GM23338 (cell line): ENCODE measurements around the gene STX5. TPM values are rescaled to one million over a fixed set of nuclear protein-coding genes. Genes with fewer than 3 reads are reported as not detected.

Experiments used
- ATAC-seq: fragments of 200-7000 bp; cut with Tn5 transposase; 3 replicates; pipeline ENCODE4 v1.9.1; 2020
- DNase-seq: peaks from one replicate; pipeline ENCODE4 v3.0.0-alpha.2; 2015; ENCODE audit warnings: low spot score
- H2AFZ ChIP-seq: fragments of 200-600 bp; sonication (generic); 2 replicates; pipeline ENCODE4 v1.8.0; 2016; ENCODE audit warnings: antibody characterized with exemption, mild to moderate bottlenecking, moderate library complexity
- H3F3A ChIP-seq: fragments of 200-600 bp; sonication (generic); replicated peaks from 2 replicates; pipeline ENCODE4 v1.8.0; 2017; ENCODE audit warnings: antibody characterized with exemption, mixed run types, low read depth
- H3K27ac ChIP-seq: fragments of 200-600 bp; sonication (generic); 2 replicates; pipeline ENCODE4 v1.6.1; 2016; ENCODE audit warnings: low read depth
- H3K27me3 ChIP-seq: fragments of 200-600 bp; sonication (generic); 2 replicates; pipeline ENCODE4 v1.8.0; 2016; ENCODE audit warnings: mild to moderate bottlenecking, mixed run types, moderate library complexity; ENCODE audit not compliant: insufficient read depth
- H3K36me3 ChIP-seq: fragments of 200-600 bp; sonication (generic); 2 replicates; pipeline ENCODE4 v1.8.0; 2016; ENCODE audit warnings: mild to moderate bottlenecking; ENCODE audit not compliant: insufficient read depth
- H3K4me1 ChIP-seq: fragments of 200-600 bp; sonication (generic); 2 replicates; pipeline ENCODE4 v1.8.0; 2016; ENCODE audit warnings: mild to moderate bottlenecking, moderate library complexity; ENCODE audit not compliant: insufficient read depth
- H3K4me2 ChIP-seq: fragments of 200-600 bp; sonication (generic); 2 replicates; pipeline ENCODE4 v1.7.1; 2017; ENCODE audit warnings: mixed run types
- H3K4me3 ChIP-seq: fragments of 200-600 bp; sonication (generic); 2 replicates; pipeline ENCODE4 v1.6.1; 2016; ENCODE audit warnings: mixed run types
- H3K79me2 ChIP-seq: fragments of 200-600 bp; sonication (generic); replicated peaks from 2 replicates; pipeline ENCODE4 v1.8.0; 2017; ENCODE audit warnings: mild to moderate bottlenecking; ENCODE audit not compliant: insufficient read depth
- H3K9me2 ChIP-seq: fragments of 200-600 bp; sonication (generic); 2 replicates; pipeline ENCODE4 v1.8.0; 2017; ENCODE audit not compliant: insufficient read depth
- H4K20me1 ChIP-seq: fragments of 200-600 bp; sonication (generic); replicated peaks from 2 replicates; pipeline ENCODE4 v1.8.0; 2017; ENCODE audit warnings: mild to moderate bottlenecking; ENCODE audit not compliant: insufficient read depth
- H3K27ac Mint-ChIP-seq: 2 replicates; pipeline ENCODE4 v1.8.0; 2020; ENCODE audit warnings: inconsistent platforms, mild to moderate bottlenecking, moderate library complexity, mixed read lengths
- H3K27me3 Mint-ChIP-seq: 3 replicates; pipeline ENCODE4 v1.8.0; 2022; ENCODE audit warnings: low read depth, mild to moderate bottlenecking, moderate library complexity, mixed read lengths, inconsistent platforms; ENCODE audit not compliant: insufficient read depth, poor library complexity
- H3K36me3 Mint-ChIP-seq: 3 replicates; pipeline ENCODE4 v1.8.0; 2021; ENCODE audit warnings: low read depth, mild to moderate bottlenecking, inconsistent platforms, moderate library complexity, mixed read lengths
- H3K4me1 Mint-ChIP-seq: 3 replicates; pipeline ENCODE4 v1.8.0; 2020; ENCODE audit warnings: mild to moderate bottlenecking, inconsistent platforms, mixed read lengths
- H3K4me3 Mint-ChIP-seq: 3 replicates; pipeline ENCODE4 v1.8.0; 2021; ENCODE audit warnings: moderate library complexity, mild to moderate bottlenecking, inconsistent platforms, mixed read lengths
- H3K9me3 Mint-ChIP-seq: 3 replicates; pipeline ENCODE4 v1.8.0; 2020; ENCODE audit warnings: moderate library complexity, mild to moderate bottlenecking, inconsistent platforms, mixed read lengths
- CREB1 ChIP-seq: fragments of 250-450 bp; sonication (Bioruptor Pico); IDR thresholded peaks from 2 replicates; pipeline ENCODE4 v1.5.0; 2020; ENCODE audit warnings: low read depth, mild to moderate bottlenecking, moderate library complexity
- EZH2 ChIP-seq: fragments of 200-600 bp; sonication (generic); IDR thresholded peaks from one replicate; pipeline ENCODE4 v1.8.0; 2017; ENCODE audit warnings: antibody characterized with exemption, mild to moderate bottlenecking, low read depth; ENCODE audit not compliant: unreplicated experiment
- EZH2phosphoT487 ChIP-seq: fragments of 200-600 bp; sonication (generic); IDR thresholded peaks from one replicate; pipeline ENCODE4 v1.8.1; 2018; ENCODE audit warnings: antibody characterized with exemption; ENCODE audit not compliant: unreplicated experiment
- JUNB ChIP-seq: IDR thresholded peaks from one replicate; pipeline ENCODE4 v1.6.1; 2016; ENCODE audit warnings: antibody characterized with exemption; ENCODE audit not compliant: unreplicated experiment
- NANOG ChIP-seq: IDR thresholded peaks from 2 replicates; pipeline ENCODE4 v1.6.1; 2016; ENCODE audit warnings: antibody characterized with exemption, borderline replicate concordance
- POLR2AphosphoS5 ChIP-seq: IDR thresholded peaks from 2 replicates; pipeline ENCODE4 v1.6.1; 2016; ENCODE audit warnings: antibody characterized with exemption, low read depth
- STAT1 ChIP-seq: IDR thresholded peaks from one replicate; pipeline ENCODE4 v1.6.1; 2016; ENCODE audit warnings: antibody characterized with exemption; ENCODE audit not compliant: unreplicated experiment
- ZNF114 ChIP-seq: fragments of 250-450 bp; sonication (Bioruptor Pico); IDR thresholded peaks from 2 replicates; pipeline ENCODE4 v1.5.0; 2020; ENCODE audit warnings: mild to moderate bottlenecking, moderate library complexity
- ZNF331 ChIP-seq: fragments of 250-450 bp; sonication (Bioruptor Pico); IDR thresholded peaks from 2 replicates; pipeline ENCODE4 v1.5.0; 2020; ENCODE audit warnings: low read depth, mild to moderate bottlenecking, moderate library complexity
- polyA plus RNA-seq: library from polyadenylated mRNA; unstranded; fragments of >200 nt; fragmentation: Nextera tagmentation; extraction: Ambion mirVana; gene quantifications from 2 replicates; pipeline ENCODE4 v1.2.1, GENCODE V29; 2016
- total RNA-seq: library from RNA; depleted of rRNA; stranded (reverse); fragments of >200 nt; shearing (Covaris generic); gene quantifications from 2 replicates; pipeline ENCODE4 v1.2.3, GENCODE V29; 2014
- TF ChIP-seq, protein P1 (sequence below): fragments of 250-450 bp; sonication (Bioruptor Pico); IDR thresholded peaks from 2 replicates; pipeline ENCODE4 v1.5.0; 2020; ENCODE audit warnings: mild to moderate bottlenecking, moderate library complexity
- TF ChIP-seq, protein P2 (sequence below): IDR thresholded peaks from 2 replicates; pipeline ENCODE4 v1.6.1; 2016; ENCODE audit warnings: antibody characterized with exemption
- TF ChIP-seq, protein P3 (sequence below): IDR thresholded peaks from one replicate; pipeline ENCODE4 v1.6.1; 2018; ENCODE audit warnings: antibody characterized with exemption; ENCODE audit not compliant: unreplicated experiment
- TF ChIP-seq, protein P4 (sequence below), 2 experiments: fragments of 200-600 bp in 1 of 2; sonication (generic) in 1 of 2; conservative IDR thresholded peaks; 2 replicates each; pipeline versions ENCODE4 v1.5.1 to v1.6.1; 2016 to 2017; ENCODE audit warnings: antibody characterized with exemption in 2 of 2, low read depth in 2 of 2, mild to moderate bottlenecking in 2 of 2, moderate library complexity in 1 of 2

STX5 gene
- total and polyA plus RNA-seq, 2 experiments from 2014 or later, result 7.7 to 22.2 TPM

DNA sequence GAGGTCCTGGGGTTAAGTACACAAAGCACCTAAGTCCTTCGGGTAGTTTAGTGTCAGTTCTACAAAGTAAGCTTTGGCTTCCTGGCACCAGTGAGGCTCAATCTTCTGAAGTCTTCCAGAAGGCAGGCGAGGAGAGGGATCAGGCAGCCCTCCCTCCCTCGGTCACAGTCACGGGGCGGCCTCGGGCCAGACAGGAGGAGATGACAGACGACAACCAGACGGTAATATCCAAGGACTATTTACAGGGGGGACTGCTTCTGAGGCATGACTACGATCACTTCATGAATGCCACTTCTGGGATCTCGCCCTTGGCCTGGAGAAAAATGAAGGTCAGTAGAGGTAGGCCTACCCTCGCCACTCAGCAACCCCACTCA, 39.7 kb downstream of the STX5 start:
- Histone ChIP-seq H2AFZ (no peak overlapping the region), H3K27ac (peak overlapping the region; percentile 85), H4K20me1 (peaks cover 3% of the 10 kb centered on the region), H3K4me2 (peak overlapping the region; percentile 97), H3K9me2 (no peaks in the 10 kb centered on the region), H3F3A (peaks cover 64% of the 10 kb centered on the region), H3K27me3 (no peaks in the 10 kb centered on the region), H3K79me2 (peaks cover 40% of the 10 kb centered on the region), H3K4me3 (peak overlapping the region; percentile 98), H3K36me3 (peaks cover 48% of the 10 kb centered on the region), H3K4me1 (peaks cover 11% of the 10 kb centered on the region; the same call in 1 of the 2 replicates)
- Mint-ChIP-seq H3K27ac (peak overlapping the region; percentile 87), H3K36me3 (peaks cover 83% of the 10 kb centered on the region), H3K4me1 (peaks cover 26% of the 10 kb centered on the region), H3K9me3 (no peaks in the 10 kb centered on the region; the same call in 2 of the 3 replicates), H3K27me3 (peaks cover 21% of the 10 kb centered on the region), H3K4me3 (peak overlapping the region; percentile 94)
- TF ChIP-seq CREB1 (CRISPR knock-in tag) (no peak), ZNF331 (CRISPR knock-in tag) (no peak), ZNF114 (no peak), EZH2phosphoT487 (no peak), JUNB (no peak), POLR2AphosphoS5 (no peak), NANOG (no peak), EZH2 (no peak), STAT1 (no peak)
- TF ChIP-seq, protein P1, sequence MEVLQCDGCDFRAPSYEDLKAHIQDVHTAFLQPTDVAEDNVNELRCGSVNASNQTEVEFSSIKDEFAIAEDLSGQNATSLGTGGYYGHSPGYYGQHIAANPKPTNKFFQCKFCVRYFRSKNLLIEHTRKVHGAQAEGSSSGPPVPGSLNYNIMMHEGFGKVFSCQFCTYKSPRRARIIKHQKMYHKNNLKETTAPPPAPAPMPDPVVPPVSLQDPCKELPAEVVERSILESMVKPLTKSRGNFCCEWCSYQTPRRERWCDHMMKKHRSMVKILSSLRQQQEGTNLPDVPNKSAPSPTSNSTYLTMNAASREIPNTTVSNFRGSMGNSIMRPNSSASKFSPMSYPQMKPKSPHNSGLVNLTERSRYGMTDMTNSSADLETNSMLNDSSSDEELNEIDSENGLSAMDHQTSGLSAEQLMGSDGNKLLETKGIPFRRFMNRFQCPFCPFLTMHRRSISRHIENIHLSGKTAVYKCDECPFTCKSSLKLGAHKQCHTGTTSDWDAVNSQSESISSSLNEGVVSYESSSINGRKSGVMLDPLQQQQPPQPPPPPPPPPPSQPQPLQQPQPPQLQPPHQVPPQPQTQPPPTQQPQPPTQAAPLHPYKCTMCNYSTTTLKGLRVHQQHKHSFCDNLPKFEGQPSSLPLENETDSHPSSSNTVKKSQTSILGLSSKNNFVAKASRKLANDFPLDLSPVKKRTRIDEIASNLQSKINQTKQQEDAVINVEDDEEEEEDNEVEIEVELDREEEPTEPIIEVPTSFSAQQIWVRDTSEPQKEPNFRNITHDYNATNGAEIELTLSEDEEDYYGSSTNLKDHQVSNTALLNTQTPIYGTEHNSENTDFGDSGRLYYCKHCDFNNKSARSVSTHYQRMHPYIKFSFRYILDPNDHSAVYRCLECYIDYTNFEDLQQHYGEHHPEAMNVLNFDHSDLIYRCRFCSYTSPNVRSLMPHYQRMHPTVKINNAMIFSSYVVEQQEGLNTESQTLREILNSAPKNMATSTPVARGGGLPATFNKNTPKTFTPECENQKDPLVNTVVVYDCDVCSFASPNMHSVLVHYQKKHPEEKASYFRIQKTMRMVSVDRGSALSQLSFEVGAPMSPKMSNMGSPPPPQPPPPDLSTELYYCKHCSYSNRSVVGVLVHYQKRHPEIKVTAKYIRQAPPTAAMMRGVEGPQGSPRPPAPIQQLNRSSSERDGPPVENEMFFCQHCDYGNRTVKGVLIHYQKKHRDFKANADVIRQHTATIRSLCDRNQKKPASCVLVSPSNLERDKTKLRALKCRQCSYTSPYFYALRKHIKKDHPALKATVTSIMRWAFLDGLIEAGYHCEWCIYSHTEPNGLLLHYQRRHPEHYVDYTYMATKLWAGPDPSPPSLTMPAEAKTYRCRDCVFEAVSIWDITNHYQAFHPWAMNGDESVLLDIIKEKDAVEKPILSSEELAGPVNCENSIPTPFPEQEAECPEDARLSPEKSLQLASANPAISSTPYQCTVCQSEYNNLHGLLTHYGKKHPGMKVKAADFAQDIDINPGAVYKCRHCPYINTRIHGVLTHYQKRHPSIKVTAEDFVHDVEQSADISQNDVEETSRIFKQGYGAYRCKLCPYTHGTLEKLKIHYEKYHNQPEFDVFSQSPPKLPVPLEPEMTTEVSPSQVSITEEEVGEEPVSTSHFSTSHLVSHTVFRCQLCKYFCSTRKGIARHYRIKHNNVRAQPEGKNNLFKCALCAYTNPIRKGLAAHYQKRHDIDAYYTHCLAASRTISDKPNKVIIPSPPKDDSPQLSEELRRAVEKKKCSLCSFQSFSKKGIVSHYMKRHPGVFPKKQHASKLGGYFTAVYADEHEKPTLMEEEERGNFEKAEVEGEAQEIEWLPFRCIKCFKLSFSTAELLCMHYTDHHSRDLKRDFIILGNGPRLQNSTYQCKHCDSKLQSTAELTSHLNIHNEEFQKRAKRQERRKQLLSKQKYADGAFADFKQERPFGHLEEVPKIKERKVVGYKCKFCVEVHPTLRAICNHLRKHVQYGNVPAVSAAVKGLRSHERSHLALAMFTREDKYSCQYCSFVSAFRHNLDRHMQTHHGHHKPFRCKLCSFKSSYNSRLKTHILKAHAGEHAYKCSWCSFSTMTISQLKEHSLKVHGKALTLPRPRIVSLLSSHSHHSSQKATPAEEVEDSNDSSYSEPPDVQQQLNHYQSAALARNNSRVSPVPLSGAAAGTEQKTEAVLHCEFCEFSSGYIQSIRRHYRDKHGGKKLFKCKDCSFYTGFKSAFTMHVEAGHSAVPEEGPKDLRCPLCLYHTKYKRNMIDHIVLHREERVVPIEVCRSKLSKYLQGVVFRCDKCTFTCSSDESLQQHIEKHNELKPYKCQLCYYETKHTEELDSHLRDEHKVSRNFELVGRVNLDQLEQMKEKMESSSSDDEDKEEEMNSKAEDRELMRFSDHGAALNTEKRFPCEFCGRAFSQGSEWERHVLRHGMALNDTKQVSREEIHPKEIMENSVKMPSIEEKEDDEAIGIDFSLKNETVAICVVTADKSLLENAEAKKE, result no peak
- TF ChIP-seq, protein P2, sequence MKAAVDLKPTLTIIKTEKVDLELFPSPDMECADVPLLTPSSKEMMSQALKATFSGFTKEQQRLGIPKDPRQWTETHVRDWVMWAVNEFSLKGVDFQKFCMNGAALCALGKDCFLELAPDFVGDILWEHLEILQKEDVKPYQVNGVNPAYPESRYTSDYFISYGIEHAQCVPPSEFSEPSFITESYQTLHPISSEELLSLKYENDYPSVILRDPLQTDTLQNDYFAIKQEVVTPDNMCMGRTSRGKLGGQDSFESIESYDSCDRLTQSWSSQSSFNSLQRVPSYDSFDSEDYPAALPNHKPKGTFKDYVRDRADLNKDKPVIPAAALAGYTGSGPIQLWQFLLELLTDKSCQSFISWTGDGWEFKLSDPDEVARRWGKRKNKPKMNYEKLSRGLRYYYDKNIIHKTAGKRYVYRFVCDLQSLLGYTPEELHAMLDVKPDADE, result no peak
- TF ChIP-seq, protein P3, sequence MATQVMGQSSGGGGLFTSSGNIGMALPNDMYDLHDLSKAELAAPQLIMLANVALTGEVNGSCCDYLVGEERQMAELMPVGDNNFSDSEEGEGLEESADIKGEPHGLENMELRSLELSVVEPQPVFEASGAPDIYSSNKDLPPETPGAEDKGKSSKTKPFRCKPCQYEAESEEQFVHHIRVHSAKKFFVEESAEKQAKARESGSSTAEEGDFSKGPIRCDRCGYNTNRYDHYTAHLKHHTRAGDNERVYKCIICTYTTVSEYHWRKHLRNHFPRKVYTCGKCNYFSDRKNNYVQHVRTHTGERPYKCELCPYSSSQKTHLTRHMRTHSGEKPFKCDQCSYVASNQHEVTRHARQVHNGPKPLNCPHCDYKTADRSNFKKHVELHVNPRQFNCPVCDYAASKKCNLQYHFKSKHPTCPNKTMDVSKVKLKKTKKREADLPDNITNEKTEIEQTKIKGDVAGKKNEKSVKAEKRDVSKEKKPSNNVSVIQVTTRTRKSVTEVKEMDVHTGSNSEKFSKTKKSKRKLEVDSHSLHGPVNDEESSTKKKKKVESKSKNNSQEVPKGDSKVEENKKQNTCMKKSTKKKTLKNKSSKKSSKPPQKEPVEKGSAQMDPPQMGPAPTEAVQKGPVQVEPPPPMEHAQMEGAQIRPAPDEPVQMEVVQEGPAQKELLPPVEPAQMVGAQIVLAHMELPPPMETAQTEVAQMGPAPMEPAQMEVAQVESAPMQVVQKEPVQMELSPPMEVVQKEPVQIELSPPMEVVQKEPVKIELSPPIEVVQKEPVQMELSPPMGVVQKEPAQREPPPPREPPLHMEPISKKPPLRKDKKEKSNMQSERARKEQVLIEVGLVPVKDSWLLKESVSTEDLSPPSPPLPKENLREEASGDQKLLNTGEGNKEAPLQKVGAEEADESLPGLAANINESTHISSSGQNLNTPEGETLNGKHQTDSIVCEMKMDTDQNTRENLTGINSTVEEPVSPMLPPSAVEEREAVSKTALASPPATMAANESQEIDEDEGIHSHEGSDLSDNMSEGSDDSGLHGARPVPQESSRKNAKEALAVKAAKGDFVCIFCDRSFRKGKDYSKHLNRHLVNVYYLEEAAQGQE, result no peak
- TF ChIP-seq, protein P4, sequence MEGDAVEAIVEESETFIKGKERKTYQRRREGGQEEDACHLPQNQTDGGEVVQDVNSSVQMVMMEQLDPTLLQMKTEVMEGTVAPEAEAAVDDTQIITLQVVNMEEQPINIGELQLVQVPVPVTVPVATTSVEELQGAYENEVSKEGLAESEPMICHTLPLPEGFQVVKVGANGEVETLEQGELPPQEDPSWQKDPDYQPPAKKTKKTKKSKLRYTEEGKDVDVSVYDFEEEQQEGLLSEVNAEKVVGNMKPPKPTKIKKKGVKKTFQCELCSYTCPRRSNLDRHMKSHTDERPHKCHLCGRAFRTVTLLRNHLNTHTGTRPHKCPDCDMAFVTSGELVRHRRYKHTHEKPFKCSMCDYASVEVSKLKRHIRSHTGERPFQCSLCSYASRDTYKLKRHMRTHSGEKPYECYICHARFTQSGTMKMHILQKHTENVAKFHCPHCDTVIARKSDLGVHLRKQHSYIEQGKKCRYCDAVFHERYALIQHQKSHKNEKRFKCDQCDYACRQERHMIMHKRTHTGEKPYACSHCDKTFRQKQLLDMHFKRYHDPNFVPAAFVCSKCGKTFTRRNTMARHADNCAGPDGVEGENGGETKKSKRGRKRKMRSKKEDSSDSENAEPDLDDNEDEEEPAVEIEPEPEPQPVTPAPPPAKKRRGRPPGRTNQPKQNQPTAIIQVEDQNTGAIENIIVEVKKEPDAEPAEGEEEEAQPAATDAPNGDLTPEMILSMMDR (conservative IDR thresholded peaks at IDR 0.05; ENCODE audit: low read depth in 2 of 2), result no peak
- peak; percentile 46 for DNase-seq
- peak; percentile 6 for ATAC-seq
